ENCODE data around the gene OSBPL8. TPM values are rescaled to one million over a fixed set of nuclear protein-coding genes. Genes with fewer than 3 reads are reported as not detected.

Gene OSBPL8
- total RNA-seq, 1 donor from 2014 or later: 119 TPM

GRCh38 chr12:76399040-76399439 is 160.5 kb downstream of the OSBPL8 start:
- Histone ChIP-seq H3K9ac (ENCODE audit: low read length) (no peak overlapping the region), H4K20me1 (ENCODE audit: insufficient read depth, low read length) (no peaks in the 10 kb centered on the region), H3K4me2 (ENCODE audit: low read length) (no peak overlapping the region), H3K27ac (ENCODE audit: low read depth, low read length) (no peak overlapping the region), H3K4me1 (ENCODE audit: insufficient read depth, low read length) (no peaks in the 10 kb centered on the region), H3K36me3 (ENCODE audit: insufficient read depth, low read length) (peaks cover 13% of the 10 kb centered on the region), H3K79me2 (ENCODE audit: insufficient read depth, low read length) (no peaks in the 10 kb centered on the region), H2AFZ (ENCODE audit: low read depth, low read length) (no peak overlapping the region), H3K9me3 (ENCODE audit: insufficient read depth, low read depth, low read length) (no peaks in the 10 kb centered on the region), H3K4me3 (ENCODE audit: insufficient read depth, low read depth, low read length) (no peak overlapping the region), H3K27me3 (ENCODE audit: insufficient read depth, low read length) (no peaks in the 10 kb centered on the region)
- no peak for DNase-seq (ENCODE audit: low read depth)
- Mint-ChIP-seq H3K4me1 (ENCODE audit: low read depth, unreplicated experiment) (peaks cover 2% of the 10 kb centered on the region), H3K27me3 (ENCODE audit: low read depth, unreplicated experiment) (no peaks in the 10 kb centered on the region), H3K27ac (ENCODE audit: unreplicated experiment) (no peak overlapping the region), H3K9me3 (ENCODE audit: unreplicated experiment) (no peaks in the 10 kb centered on the region), H3K36me3 (ENCODE audit: low read depth, unreplicated experiment) (peaks cover 2% of the 10 kb centered on the region), H3K4me3 (ENCODE audit: unreplicated experiment) (no peak overlapping the region)
- FAIRE-seq: no peak
- no peak for TF ChIP-seq EZH2 (IDR thresholded peaks at IDR 0.05; ENCODE audit: insufficient read depth, low read length)
- no peak for TF ChIP-seq CTCF (IDR thresholded peaks at IDR 0.05; ENCODE audit: insufficient read depth, low read depth, low read length)

- FAIRE-seq (no peak), DNase-seq (ENCODE audit: low read depth) (peak; percentile 34)
- H3K4me1 ChIP-seq (ENCODE audit: insufficient read depth, low read length): no peaks in the 10 kb centered on the region
- no peaks in the 10 kb centered on the region for H3K9me3 ChIP-seq (ENCODE audit: insufficient read depth, low read depth, low read length)
- H3K36me3 Mint-ChIP-seq (ENCODE audit: low read depth, unreplicated experiment): peaks cover 2% of the 10 kb centered on the region
- H3K27ac ChIP-seq (ENCODE audit: low read depth, low read length): no peak overlapping the region
- no peak overlapping the region for H3K9ac ChIP-seq (ENCODE audit: low read length)
- H3K27me3 ChIP-seq (ENCODE audit: insufficient read depth, low read length): no peaks in the 10 kb centered on the region
- no peak overlapping the region for H3K27ac Mint-ChIP-seq (ENCODE audit: unreplicated experiment)
- no peak overlapping the region for H3K4me3 ChIP-seq (ENCODE audit: insufficient read depth, low read depth, low read length)
- peaks cover 13% of the 10 kb centered on the region for H3K36me3 ChIP-seq (ENCODE audit: insufficient read depth, low read length)
- H3K9me3 Mint-ChIP-seq (ENCODE audit: unreplicated experiment): no peaks in the 10 kb centered on the region
- no peaks in the 10 kb centered on the region for H3K79me2 ChIP-seq (ENCODE audit: insufficient read depth, low read length)
- H3K27me3 Mint-ChIP-seq (ENCODE audit: low read depth, unreplicated experiment): no peaks in the 10 kb centered on the region
- no peak overlapping the region for H3K4me3 Mint-ChIP-seq (ENCODE audit: unreplicated experiment)
- no peak for TF ChIP-seq EZH2 (IDR thresholded peaks at IDR 0.05; ENCODE audit: insufficient read depth, low read length)
- no peak for TF ChIP-seq CTCF (IDR thresholded peaks at IDR 0.05; ENCODE audit: insufficient read depth, low read depth, low read length)
- H3K4me2 ChIP-seq (ENCODE audit: low read length): no peak overlapping the region
- no peak overlapping the region for H2AFZ ChIP-seq (ENCODE audit: low read depth, low read length)
- no peaks in the 10 kb centered on the region for H4K20me1 ChIP-seq (ENCODE audit: insufficient read depth, low read length)
- peaks cover 2% of the 10 kb centered on the region for H3K4me1 Mint-ChIP-seq (ENCODE audit: low read depth, unreplicated experiment)
These were observed 161.5 kb downstream of the OSBPL8 start for GRCh38 chr12:76398106-76398505.

- DNase-seq (ENCODE audit: low read depth): no peak
- H3K36me3 ChIP-seq (ENCODE audit: insufficient read depth, low read length): peaks cover 22% of the 10 kb centered on the region
- H3K4me3 Mint-ChIP-seq (ENCODE audit: unreplicated experiment): no peak overlapping the region
- no peaks in the 10 kb centered on the region for H3K4me1 ChIP-seq (ENCODE audit: insufficient read depth, low read length)
- no peaks in the 10 kb centered on the region for H3K27me3 ChIP-seq (ENCODE audit: insufficient read depth, low read length)
- no peak overlapping the region for H3K27ac ChIP-seq (ENCODE audit: low read depth, low read length)
- FAIRE-seq: no peak
- H3K9me3 ChIP-seq (ENCODE audit: insufficient read depth, low read depth, low read length): no peaks in the 10 kb centered on the region
- H4K20me1 ChIP-seq (ENCODE audit: insufficient read depth, low read length): no peaks in the 10 kb centered on the region
- no peaks in the 10 kb centered on the region for H3K79me2 ChIP-seq (ENCODE audit: insufficient read depth, low read length)
- no peak overlapping the region for H3K4me2 ChIP-seq (ENCODE audit: low read length)
- H3K9ac ChIP-seq (ENCODE audit: low read length): no peak overlapping the region
- H2AFZ ChIP-seq (ENCODE audit: low read depth, low read length): no peak overlapping the region
- H3K27ac Mint-ChIP-seq (ENCODE audit: unreplicated experiment): peak overlapping the region; percentile 38
- peaks cover 8% of the 10 kb centered on the region for H3K36me3 Mint-ChIP-seq (ENCODE audit: low read depth, unreplicated experiment)
- TF ChIP-seq EZH2 (IDR thresholded peaks at IDR 0.05; ENCODE audit: insufficient read depth, low read length) (no peak), CTCF (IDR thresholded peaks at IDR 0.05; ENCODE audit: insufficient read depth, low read depth, low read length) (no peak)
- no peak overlapping the region for H3K4me3 ChIP-seq (ENCODE audit: insufficient read depth, low read depth, low read length)
- no peaks in the 10 kb centered on the region for H3K9me3 Mint-ChIP-seq (ENCODE audit: unreplicated experiment)
- H3K4me1 Mint-ChIP-seq (ENCODE audit: low read depth, unreplicated experiment): no peaks in the 10 kb centered on the region
- no peaks in the 10 kb centered on the region for H3K27me3 Mint-ChIP-seq (ENCODE audit: low read depth, unreplicated experiment)
These were observed 168.1 kb downstream of the OSBPL8 start for GRCh38 chr12:76391461-76391860.

Measured in astrocyte (in vitro differentiated cells and primary cell).